Fibroblast of the aortic adventitia (primary cell): ENCODE measurements around the gene FFAR1. TPM values are rescaled to one million over a fixed set of nuclear protein-coding genes. Genes with fewer than 3 reads are reported as not detected.

Experiments used
- DNase-seq: peaks from one replicate; pipeline ENCODE4 v3.0.0-alpha.2; 2010; ENCODE audit warnings: low read depth
- H3K4me3 ChIP-seq: 2 replicates; pipeline ENCODE4 v1.5.1; 2011; ENCODE audit warnings: low read depth, mild to moderate bottlenecking, control low read depth, low read length, moderate library complexity
- CTCF ChIP-seq: IDR thresholded peaks from 2 replicates; pipeline ENCODE4 v1.5.1; 2011; ENCODE audit warnings: mild to moderate bottlenecking, low read length, control low read depth, inconsistent platforms; ENCODE audit not compliant: insufficient read depth
- total RNA-seq: library from RNA; depleted of rRNA; stranded (reverse); fragments of >200 nt; gene quantifications from 2 replicates; pipeline ENCODE4 v1.2.3, GENCODE V29; 2012; ENCODE audit warnings: low replicate concordance

FFAR1 gene
- total RNA-seq, 1 donor: not detected

- DNase-seq: no peak
- no peak overlapping the region for H3K4me3 ChIP-seq
- TF ChIP-seq CTCF: no peak
Observed at GRCh38 chr19:35346193-35347052, 1.3 kb upstream of the FFAR1 start.

GRCh38 chr19:35347930-35348298 is 212 bp downstream of the FFAR1 start:
- H3K4me3 ChIP-seq: no peak overlapping the region
- TF ChIP-seq CTCF: no peak
- no peak for DNase-seq

- no peak for TF ChIP-seq CTCF
- DNase-seq: no peak
- H3K4me3 ChIP-seq: no peak overlapping the region
Observed at GRCh38 chr19:35348911-35349611, 1.4 kb downstream of the FFAR1 start.

GRCh38 chr19:35349614-35350521 is 2.2 kb downstream of the FFAR1 start:
- TF ChIP-seq CTCF: no peak
- no peak overlapping the region for H3K4me3 ChIP-seq
- DNase-seq: no peak

GRCh38 chr19:35350591-35350990 is 2.9 kb downstream of the FFAR1 start:
- no peak for TF ChIP-seq CTCF
- DNase-seq: no peak
- no peak overlapping the region for H3K4me3 ChIP-seq

- DNase-seq: no peak
- H3K4me3 ChIP-seq: no peak overlapping the region
- TF ChIP-seq CTCF: no peak
Observed at GRCh38 chr19:35351411-35352176, 3.9 kb downstream of the FFAR1 start.
